ENCODE measurements around the gene SATB1. TPM values are rescaled to one million over a fixed set of nuclear protein-coding genes. Genes with fewer than 3 reads are reported as not detected.

The SATB1 gene
- total and polyA plus RNA-seq, 2 of the 8 experiments (the other 6 are each of a cell fraction or from before 2014, with no cell fraction given), result 18.8 to 28.0 TPM

DNA sequence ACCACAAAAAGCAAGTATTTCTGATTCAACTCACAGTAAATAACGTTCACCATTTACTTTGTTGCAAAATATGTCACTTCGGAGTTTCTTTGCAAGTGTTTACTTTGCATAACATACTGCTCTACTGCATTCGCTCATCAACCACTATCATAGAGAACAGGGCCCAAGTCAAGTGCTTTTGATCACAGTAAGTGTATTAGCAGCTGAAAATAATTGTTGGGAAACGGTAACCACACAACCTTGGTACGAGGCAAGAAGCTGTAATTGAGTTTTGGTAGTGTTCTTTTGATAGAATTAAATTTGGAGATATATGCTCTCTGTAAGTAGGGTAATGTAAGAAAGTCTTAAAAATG is 80.1 kb downstream of the SATB1 start (continued):
- TF ChIP-seq, protein P1, sequence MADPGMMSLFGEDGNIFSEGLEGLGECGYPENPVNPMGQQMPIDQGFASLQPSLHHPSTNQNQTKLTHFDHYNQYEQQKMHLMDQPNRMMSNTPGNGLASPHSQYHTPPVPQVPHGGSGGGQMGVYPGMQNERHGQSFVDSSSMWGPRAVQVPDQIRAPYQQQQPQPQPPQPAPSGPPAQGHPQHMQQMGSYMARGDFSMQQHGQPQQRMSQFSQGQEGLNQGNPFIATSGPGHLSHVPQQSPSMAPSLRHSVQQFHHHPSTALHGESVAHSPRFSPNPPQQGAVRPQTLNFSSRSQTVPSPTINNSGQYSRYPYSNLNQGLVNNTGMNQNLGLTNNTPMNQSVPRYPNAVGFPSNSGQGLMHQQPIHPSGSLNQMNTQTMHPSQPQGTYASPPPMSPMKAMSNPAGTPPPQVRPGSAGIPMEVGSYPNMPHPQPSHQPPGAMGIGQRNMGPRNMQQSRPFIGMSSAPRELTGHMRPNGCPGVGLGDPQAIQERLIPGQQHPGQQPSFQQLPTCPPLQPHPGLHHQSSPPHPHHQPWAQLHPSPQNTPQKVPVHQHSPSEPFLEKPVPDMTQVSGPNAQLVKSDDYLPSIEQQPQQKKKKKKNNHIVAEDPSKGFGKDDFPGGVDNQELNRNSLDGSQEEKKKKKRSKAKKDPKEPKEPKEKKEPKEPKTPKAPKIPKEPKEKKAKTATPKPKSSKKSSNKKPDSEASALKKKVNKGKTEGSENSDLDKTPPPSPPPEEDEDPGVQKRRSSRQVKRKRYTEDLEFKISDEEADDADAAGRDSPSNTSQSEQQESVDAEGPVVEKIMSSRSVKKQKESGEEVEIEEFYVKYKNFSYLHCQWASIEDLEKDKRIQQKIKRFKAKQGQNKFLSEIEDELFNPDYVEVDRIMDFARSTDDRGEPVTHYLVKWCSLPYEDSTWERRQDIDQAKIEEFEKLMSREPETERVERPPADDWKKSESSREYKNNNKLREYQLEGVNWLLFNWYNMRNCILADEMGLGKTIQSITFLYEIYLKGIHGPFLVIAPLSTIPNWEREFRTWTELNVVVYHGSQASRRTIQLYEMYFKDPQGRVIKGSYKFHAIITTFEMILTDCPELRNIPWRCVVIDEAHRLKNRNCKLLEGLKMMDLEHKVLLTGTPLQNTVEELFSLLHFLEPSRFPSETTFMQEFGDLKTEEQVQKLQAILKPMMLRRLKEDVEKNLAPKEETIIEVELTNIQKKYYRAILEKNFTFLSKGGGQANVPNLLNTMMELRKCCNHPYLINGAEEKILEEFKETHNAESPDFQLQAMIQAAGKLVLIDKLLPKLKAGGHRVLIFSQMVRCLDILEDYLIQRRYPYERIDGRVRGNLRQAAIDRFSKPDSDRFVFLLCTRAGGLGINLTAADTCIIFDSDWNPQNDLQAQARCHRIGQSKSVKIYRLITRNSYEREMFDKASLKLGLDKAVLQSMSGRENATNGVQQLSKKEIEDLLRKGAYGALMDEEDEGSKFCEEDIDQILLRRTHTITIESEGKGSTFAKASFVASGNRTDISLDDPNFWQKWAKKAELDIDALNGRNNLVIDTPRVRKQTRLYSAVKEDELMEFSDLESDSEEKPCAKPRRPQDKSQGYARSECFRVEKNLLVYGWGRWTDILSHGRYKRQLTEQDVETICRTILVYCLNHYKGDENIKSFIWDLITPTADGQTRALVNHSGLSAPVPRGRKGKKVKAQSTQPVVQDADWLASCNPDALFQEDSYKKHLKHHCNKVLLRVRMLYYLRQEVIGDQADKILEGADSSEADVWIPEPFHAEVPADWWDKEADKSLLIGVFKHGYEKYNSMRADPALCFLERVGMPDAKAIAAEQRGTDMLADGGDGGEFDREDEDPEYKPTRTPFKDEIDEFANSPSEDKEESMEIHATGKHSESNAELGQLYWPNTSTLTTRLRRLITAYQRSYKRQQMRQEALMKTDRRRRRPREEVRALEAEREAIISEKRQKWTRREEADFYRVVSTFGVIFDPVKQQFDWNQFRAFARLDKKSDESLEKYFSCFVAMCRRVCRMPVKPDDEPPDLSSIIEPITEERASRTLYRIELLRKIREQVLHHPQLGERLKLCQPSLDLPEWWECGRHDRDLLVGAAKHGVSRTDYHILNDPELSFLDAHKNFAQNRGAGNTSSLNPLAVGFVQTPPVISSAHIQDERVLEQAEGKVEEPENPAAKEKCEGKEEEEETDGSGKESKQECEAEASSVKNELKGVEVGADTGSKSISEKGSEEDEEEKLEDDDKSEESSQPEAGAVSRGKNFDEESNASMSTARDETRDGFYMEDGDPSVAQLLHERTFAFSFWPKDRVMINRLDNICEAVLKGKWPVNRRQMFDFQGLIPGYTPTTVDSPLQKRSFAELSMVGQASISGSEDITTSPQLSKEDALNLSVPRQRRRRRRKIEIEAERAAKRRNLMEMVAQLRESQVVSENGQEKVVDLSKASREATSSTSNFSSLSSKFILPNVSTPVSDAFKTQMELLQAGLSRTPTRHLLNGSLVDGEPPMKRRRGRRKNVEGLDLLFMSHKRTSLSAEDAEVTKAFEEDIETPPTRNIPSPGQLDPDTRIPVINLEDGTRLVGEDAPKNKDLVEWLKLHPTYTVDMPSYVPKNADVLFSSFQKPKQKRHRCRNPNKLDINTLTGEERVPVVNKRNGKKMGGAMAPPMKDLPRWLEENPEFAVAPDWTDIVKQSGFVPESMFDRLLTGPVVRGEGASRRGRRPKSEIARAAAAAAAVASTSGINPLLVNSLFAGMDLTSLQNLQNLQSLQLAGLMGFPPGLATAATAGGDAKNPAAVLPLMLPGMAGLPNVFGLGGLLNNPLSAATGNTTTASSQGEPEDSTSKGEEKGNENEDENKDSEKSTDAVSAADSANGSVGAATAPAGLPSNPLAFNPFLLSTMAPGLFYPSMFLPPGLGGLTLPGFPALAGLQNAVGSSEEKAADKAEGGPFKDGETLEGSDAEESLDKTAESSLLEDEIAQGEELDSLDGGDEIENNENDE (IDR thresholded peaks at IDR 0.05; ENCODE audit: insufficient replicate concordance, low read length), result peak; percentile 6
- TF ChIP-seq RBBP5 (IDR thresholded peaks at IDR 0.05; ENCODE audit: borderline replicate concordance, low read depth, low read length), result no peak

All from H1 (cell line).